Endothelial cell of umbilical vein (primary cell): ENCODE data around the gene FNBP1. TPM values are rescaled to one million over a fixed set of nuclear protein-coding genes. Genes with fewer than 3 reads are reported as not detected.

Experiments
- BruUV-seq: library from RNA; stranded (reverse); fragments of 400-500 nt; replicated peaks from 2 replicates; lab custom pipeline; 2021; lab: Mats Ljungman, UMichigan
- CTCF ChIA-PET: fragments of 300-600, 350-600 bp; sonication (Branson Sonifier 250); formaldehyde crosslinking; loops from one replicate; lab custom pipeline; 2021; ENCODE audit warnings: antibody characterized with exemption, inconsistent platforms; lab: Charles Lee
- POLR2A ChIA-PET: fragments of 300-600, 350-600 bp; sonication (Branson Sonifier 250); formaldehyde crosslinking; loops from one replicate; lab custom pipeline; 2021; ENCODE audit warnings: antibody characterized with exemption, inconsistent platforms; lab: Charles Lee
- DNase-seq: peaks from one replicate; pipeline ENCODE4 v3.0.0-alpha.2; 2011; ENCODE audit warnings: low read depth, low spot score
- FAIRE-seq: peaks from 2 replicates; lab custom pipeline; 2011; peaks lifted over from hg19 to GRCh38; lab: Jason Lieb, UNC
- H2AFZ ChIP-seq: 2 replicates; pipeline ENCODE4 v1.6.0; 2012; ENCODE audit warnings: low read depth, low read length, control low read depth, inconsistent platforms
- H3K27ac ChIP-seq: 2 replicates; pipeline ENCODE4 v1.5.1; 2011; ENCODE audit warnings: low read depth, mild to moderate bottlenecking, control low read depth, low read length, moderate library complexity; ENCODE audit not compliant: insufficient read depth
- H3K27me3 ChIP-seq, 2 experiments: 2 replicates each; pipeline versions ENCODE4 v1.6.0 to v1.6.1; 2011; ENCODE audit warnings: low read length in 2 of 2, mixed read lengths in 1 of 2; ENCODE audit not compliant: control insufficient read depth in 2 of 2, insufficient read depth in 2 of 2
- H3K36me3 ChIP-seq, 2 experiments: 2 replicates in 1 of 2; 3 replicates in 1 of 2; pipeline ENCODE4 v1.5.1; 2011; ENCODE audit warnings: low read length in 2 of 2, mild to moderate bottlenecking in 1 of 2, moderate library complexity in 1 of 2; ENCODE audit not compliant: control insufficient read depth in 2 of 2, insufficient read depth in 2 of 2; ENCODE audit errors: extremely low read depth in 1 of 2
- H3K4me1 ChIP-seq: 3 replicates; pipeline ENCODE4 v1.5.1; 2011; ENCODE audit warnings: mild to moderate bottlenecking, low read length; ENCODE audit not compliant: control insufficient read depth, insufficient read depth; ENCODE audit errors: extremely low read depth
- H3K4me2 ChIP-seq: 2 replicates; pipeline ENCODE4 v1.6.1; 2011; ENCODE audit warnings: low read length, control low read depth, mixed read lengths; ENCODE audit not compliant: insufficient read depth
- H3K4me3 ChIP-seq, 3 experiments: fragments of 200-600 bp in 1 of 3; sonication (generic), shearing (Covaris generic) in 1 of 3; replicated peaks in 1 of 3; 2 replicates each; pipeline ENCODE4 v1.5.1; 2011 to 2016; ENCODE audit warnings: control low read depth in 3 of 3, low read length in 3 of 3, mild to moderate bottlenecking in 2 of 3, inconsistent platforms in 1 of 3, low read depth in 1 of 3, moderate library complexity in 1 of 3; ENCODE audit not compliant: insufficient read depth in 1 of 3
- H3K79me2 ChIP-seq: 2 replicates; pipeline ENCODE4 v1.6.0; 2012; ENCODE audit warnings: low read length, inconsistent platforms; ENCODE audit not compliant: control insufficient read depth, insufficient read depth
- H3K9ac ChIP-seq: replicated peaks from 2 replicates; pipeline ENCODE3; 2011; ENCODE audit warnings: low read length, control low read depth; ENCODE audit not compliant: insufficient read depth; ENCODE audit errors: extremely low read depth
- H3K9me1 ChIP-seq: replicated peaks from 3 replicates; pipeline ENCODE4 v1.6.0; 2011; ENCODE audit warnings: mild to moderate bottlenecking, low read length; ENCODE audit not compliant: control insufficient read depth, insufficient read depth; ENCODE audit errors: extremely low read depth
- H3K9me3 ChIP-seq: replicated peaks from 2 replicates; pipeline ENCODE4 v1.5.1; 2012; ENCODE audit warnings: low read length, inconsistent platforms; ENCODE audit not compliant: control insufficient read depth, insufficient read depth
- H4K20me1 ChIP-seq: replicated peaks from 2 replicates; pipeline ENCODE3; 2011; ENCODE audit warnings: mild to moderate bottlenecking, low read length; ENCODE audit not compliant: control insufficient read depth, insufficient read depth; ENCODE audit errors: extremely low read depth
- EZH2 ChIP-seq: IDR thresholded peaks from 2 replicates; pipeline ENCODE4 v1.6.1; 2012; ENCODE audit warnings: borderline replicate concordance, low read depth, mild to moderate bottlenecking, moderate library complexity, low read length, inconsistent platforms; ENCODE audit not compliant: severe bottlenecking
- FOS ChIP-seq: IDR thresholded peaks from 2 replicates; pipeline ENCODE4 v1.6.1; 2011; ENCODE audit warnings: mild to moderate bottlenecking, low read length, moderate library complexity, borderline replicate concordance; ENCODE audit not compliant: insufficient read depth
- GATA2 ChIP-seq: IDR thresholded peaks from 2 replicates; pipeline ENCODE4 v1.7.0; 2011; ENCODE audit warnings: low read depth, mild to moderate bottlenecking, moderate library complexity, mixed read lengths, low read length; ENCODE audit not compliant: insufficient read length, insufficient read depth
- JUN ChIP-seq: IDR thresholded peaks from 2 replicates; pipeline ENCODE4 v1.6.1; 2011; ENCODE audit warnings: borderline replicate concordance, low read depth; ENCODE audit not compliant: insufficient read length, insufficient read depth
- MYC ChIP-seq: IDR thresholded peaks from one replicate; pipeline ENCODE4 v1.6.1; 2011; ENCODE audit warnings: mild to moderate bottlenecking, low read depth, low read length
- POLR2A ChIP-seq: IDR thresholded peaks from 2 replicates; pipeline ENCODE4 v1.6.1; 2012; ENCODE audit warnings: low read depth, mild to moderate bottlenecking, control low read depth, low read length
- POLR2AphosphoS5 ChIP-seq: IDR thresholded peaks from 2 replicates; pipeline ENCODE4 v1.6.1; 2012; ENCODE audit warnings: low read depth, mild to moderate bottlenecking, control low read depth, low read length, moderate library complexity; ENCODE audit not compliant: insufficient read depth
- dilution Hi-C: fragments of 300-500 bp; cut with MboI; formaldehyde crosslinking; loops from one replicate; pipeline ENCODE4 v1.15.0; 2019; ENCODE audit warnings: low sequenced_read_pairs; ENCODE audit not compliant: extremely low pct_ligation_motif_present
- intact Hi-C: fragments of 100-400 bp; cut with micrococcal nuclease; formaldehyde crosslinking; loops from one replicate; pipeline ENCODE4 v1.10.0; 2022
- polyA plus RNA-seq, 4 experiments: library from polyadenylated mRNA; depleted of rRNA in 3 of 4; stranded (reverse) in 3 of 4; unstranded in 1 of 4; fragments of >200 nt; gene quantifications; 2 replicates each; pipeline versions ENCODE4 v1.2.1 to v1.2.3, GENCODE V29; 2011 to 2012; ENCODE audit warnings: missing spikeins in 1 of 4
- total RNA-seq: library from RNA; stranded (reverse); gene quantifications from 2 replicates; pipeline ENCODE4 v1.2.3, GENCODE V29; 2021
- TF ChIP-seq, protein P1 (sequence below), 2 donors: IDR thresholded peaks; 1 replicate in 1 of 2; 2 replicates in 1 of 2; pipeline ENCODE4 v1.5.1; 2011; ENCODE audit warnings: low read length in 2 of 2, mild to moderate bottlenecking in 2 of 2, moderate library complexity in 2 of 2, control low read depth in 1 of 2, inconsistent platforms in 1 of 2, low read depth in 1 of 2; ENCODE audit not compliant: insufficient read depth in 1 of 2; ENCODE audit errors: extremely low read depth in 1 of 2
- TF ChIP-seq, protein P2 (sequence below): IDR thresholded peaks from 2 replicates; pipeline ENCODE4 v1.6.1; 2011; ENCODE audit not compliant: insufficient read depth, insufficient read length

Gene FNBP1
- total and polyA plus RNA-seq, 2 donors (not counting 3 experiments of a cell fraction or from before 2014, with no cell fraction given), result 10.9 to 43.9 TPM

DNA sequence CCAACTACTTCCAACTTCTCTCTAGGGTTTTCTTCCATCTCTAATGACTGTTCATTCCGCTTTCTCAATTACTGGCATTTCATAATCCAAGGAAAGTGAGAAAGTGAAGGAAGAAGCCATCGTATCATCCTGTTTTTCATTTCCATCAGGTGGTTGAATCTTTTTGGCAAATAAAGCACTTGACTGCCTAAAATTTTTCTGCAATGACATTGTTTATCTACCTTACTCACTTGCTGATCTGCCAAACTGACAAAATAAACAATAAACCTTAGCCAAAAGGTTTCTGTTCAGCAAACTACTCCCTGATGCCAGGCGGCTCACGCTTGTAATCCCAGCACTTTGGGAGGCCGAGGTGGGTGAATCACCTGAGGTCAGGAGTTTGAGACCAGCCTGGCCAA, 18.4 kb downstream of the FNBP1 start:
- BruUV-seq, result no TSS peak
- Histone ChIP-seq H3K4me1 (peaks cover 3% of the 10 kb centered on the region), H3K79me2 (no peaks in the 10 kb centered on the region)

More for the DNA sequence above, 18.4 kb downstream of the FNBP1 start:
- TF ChIP-seq GATA2 (no peak), MYC (no peak), POLR2AphosphoS5 (no peak), EZH2 (no peak), FOS (no peak), JUN (no peak), POLR2A (no peak)
- TF ChIP-seq, protein P1, sequence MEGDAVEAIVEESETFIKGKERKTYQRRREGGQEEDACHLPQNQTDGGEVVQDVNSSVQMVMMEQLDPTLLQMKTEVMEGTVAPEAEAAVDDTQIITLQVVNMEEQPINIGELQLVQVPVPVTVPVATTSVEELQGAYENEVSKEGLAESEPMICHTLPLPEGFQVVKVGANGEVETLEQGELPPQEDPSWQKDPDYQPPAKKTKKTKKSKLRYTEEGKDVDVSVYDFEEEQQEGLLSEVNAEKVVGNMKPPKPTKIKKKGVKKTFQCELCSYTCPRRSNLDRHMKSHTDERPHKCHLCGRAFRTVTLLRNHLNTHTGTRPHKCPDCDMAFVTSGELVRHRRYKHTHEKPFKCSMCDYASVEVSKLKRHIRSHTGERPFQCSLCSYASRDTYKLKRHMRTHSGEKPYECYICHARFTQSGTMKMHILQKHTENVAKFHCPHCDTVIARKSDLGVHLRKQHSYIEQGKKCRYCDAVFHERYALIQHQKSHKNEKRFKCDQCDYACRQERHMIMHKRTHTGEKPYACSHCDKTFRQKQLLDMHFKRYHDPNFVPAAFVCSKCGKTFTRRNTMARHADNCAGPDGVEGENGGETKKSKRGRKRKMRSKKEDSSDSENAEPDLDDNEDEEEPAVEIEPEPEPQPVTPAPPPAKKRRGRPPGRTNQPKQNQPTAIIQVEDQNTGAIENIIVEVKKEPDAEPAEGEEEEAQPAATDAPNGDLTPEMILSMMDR (IDR thresholded peaks at IDR 0.05; ENCODE audit: extremely low read depth in 1 of 2, insufficient read depth in 1 of 2, low read depth in 1 of 2, low read length in 2 of 2), result no peak
- TF ChIP-seq, protein P2, sequence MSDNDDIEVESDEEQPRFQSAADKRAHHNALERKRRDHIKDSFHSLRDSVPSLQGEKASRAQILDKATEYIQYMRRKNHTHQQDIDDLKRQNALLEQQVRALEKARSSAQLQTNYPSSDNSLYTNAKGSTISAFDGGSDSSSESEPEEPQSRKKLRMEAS, result no peak
- Histone ChIP-seq H2AFZ (no peak overlapping the region), H3K36me3 (no peaks in the 10 kb centered on the region), H3K27me3 (no peaks in the 10 kb centered on the region), H3K9me3 (no peaks in the 10 kb centered on the region), H3K9me1 (no peaks in the 10 kb centered on the region), H3K4me2 (no peak overlapping the region), H3K4me3 (no peak overlapping the region), H3K9ac (no peak overlapping the region), H3K27ac (no peak overlapping the region), H4K20me1 (no peaks in the 10 kb centered on the region)
- ChIA-PET POLR2A (no interaction called here), CTCF (no interaction called here)
- intact Hi-C loops (no loop called here), dilution Hi-C loops (no loop called here)
- FAIRE-seq (no peak), DNase-seq (no peak)
